ENCODE data around the gene RAB44.

DNA sequence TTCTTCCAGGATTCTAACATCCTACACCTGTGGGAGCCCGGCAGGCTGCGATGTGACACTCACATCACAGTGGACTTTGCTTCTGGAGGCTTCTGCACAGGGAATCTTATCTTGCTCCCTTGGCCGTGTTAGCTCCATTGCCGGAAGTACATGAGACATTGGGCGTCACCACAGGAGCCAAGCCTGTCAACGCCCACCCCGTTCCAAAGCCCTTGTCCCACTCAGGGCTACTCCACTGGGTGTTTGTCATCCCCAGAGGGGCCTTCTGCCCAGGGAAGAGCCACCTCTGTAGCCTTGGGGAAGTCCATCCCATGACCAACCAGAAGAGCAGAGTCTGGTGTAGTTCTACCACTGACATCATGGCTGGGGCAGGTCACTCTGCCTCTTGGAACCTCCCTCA, 1.7 kb downstream of the RAB44 start:
- TF ChIP-seq, protein P1, sequence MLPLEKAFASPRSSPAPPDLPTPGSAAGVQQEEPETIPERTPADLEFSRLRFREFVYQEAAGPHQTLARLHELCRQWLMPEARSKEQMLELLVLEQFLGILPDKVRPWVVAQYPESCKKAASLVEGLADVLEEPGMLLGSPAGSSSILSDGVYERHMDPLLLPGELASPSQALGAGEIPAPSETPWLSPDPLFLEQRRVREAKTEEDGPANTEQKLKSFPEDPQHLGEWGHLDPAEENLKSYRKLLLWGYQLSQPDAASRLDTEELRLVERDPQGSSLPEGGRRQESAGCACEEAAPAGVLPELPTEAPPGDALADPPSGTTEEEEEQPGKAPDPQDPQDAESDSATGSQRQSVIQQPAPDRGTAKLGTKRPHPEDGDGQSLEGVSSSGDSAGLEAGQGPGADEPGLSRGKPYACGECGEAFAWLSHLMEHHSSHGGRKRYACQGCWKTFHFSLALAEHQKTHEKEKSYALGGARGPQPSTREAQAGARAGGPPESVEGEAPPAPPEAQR (CRISPR knock-in tag; IDR thresholded peaks at IDR 0.05), result no peak
- TF ChIP-seq, protein P2, sequence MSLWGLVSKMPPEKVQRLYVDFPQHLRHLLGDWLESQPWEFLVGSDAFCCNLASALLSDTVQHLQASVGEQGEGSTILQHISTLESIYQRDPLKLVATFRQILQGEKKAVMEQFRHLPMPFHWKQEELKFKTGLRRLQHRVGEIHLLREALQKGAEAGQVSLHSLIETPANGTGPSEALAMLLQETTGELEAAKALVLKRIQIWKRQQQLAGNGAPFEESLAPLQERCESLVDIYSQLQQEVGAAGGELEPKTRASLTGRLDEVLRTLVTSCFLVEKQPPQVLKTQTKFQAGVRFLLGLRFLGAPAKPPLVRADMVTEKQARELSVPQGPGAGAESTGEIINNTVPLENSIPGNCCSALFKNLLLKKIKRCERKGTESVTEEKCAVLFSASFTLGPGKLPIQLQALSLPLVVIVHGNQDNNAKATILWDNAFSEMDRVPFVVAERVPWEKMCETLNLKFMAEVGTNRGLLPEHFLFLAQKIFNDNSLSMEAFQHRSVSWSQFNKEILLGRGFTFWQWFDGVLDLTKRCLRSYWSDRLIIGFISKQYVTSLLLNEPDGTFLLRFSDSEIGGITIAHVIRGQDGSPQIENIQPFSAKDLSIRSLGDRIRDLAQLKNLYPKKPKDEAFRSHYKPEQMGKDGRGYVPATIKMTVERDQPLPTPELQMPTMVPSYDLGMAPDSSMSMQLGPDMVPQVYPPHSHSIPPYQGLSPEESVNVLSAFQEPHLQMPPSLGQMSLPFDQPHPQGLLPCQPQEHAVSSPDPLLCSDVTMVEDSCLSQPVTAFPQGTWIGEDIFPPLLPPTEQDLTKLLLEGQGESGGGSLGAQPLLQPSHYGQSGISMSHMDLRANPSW (CRISPR knock-in tag; conservative IDR thresholded peaks at IDR 0.05; ENCODE audit: low read depth), result no peak
- TF ChIP-seq ELF4 (CRISPR knock-in tag; IDR thresholded peaks at IDR 0.05; ENCODE audit: low read depth) (no peak), KAT7 (CRISPR knock-in tag; IDR thresholded peaks at IDR 0.05; ENCODE audit: borderline replicate concordance) (no peak), NFYB (CRISPR knock-in tag; conservative IDR thresholded peaks at IDR 0.05; ENCODE audit: low read depth) (no peak), ZNF423 (CRISPR knock-in tag; IDR thresholded peaks at IDR 0.05) (no peak)
- TF ChIP-seq, protein P3, sequence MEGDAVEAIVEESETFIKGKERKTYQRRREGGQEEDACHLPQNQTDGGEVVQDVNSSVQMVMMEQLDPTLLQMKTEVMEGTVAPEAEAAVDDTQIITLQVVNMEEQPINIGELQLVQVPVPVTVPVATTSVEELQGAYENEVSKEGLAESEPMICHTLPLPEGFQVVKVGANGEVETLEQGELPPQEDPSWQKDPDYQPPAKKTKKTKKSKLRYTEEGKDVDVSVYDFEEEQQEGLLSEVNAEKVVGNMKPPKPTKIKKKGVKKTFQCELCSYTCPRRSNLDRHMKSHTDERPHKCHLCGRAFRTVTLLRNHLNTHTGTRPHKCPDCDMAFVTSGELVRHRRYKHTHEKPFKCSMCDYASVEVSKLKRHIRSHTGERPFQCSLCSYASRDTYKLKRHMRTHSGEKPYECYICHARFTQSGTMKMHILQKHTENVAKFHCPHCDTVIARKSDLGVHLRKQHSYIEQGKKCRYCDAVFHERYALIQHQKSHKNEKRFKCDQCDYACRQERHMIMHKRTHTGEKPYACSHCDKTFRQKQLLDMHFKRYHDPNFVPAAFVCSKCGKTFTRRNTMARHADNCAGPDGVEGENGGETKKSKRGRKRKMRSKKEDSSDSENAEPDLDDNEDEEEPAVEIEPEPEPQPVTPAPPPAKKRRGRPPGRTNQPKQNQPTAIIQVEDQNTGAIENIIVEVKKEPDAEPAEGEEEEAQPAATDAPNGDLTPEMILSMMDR (IDR thresholded peaks at IDR 0.05), result no peak
- TF ChIP-seq, protein P4, sequence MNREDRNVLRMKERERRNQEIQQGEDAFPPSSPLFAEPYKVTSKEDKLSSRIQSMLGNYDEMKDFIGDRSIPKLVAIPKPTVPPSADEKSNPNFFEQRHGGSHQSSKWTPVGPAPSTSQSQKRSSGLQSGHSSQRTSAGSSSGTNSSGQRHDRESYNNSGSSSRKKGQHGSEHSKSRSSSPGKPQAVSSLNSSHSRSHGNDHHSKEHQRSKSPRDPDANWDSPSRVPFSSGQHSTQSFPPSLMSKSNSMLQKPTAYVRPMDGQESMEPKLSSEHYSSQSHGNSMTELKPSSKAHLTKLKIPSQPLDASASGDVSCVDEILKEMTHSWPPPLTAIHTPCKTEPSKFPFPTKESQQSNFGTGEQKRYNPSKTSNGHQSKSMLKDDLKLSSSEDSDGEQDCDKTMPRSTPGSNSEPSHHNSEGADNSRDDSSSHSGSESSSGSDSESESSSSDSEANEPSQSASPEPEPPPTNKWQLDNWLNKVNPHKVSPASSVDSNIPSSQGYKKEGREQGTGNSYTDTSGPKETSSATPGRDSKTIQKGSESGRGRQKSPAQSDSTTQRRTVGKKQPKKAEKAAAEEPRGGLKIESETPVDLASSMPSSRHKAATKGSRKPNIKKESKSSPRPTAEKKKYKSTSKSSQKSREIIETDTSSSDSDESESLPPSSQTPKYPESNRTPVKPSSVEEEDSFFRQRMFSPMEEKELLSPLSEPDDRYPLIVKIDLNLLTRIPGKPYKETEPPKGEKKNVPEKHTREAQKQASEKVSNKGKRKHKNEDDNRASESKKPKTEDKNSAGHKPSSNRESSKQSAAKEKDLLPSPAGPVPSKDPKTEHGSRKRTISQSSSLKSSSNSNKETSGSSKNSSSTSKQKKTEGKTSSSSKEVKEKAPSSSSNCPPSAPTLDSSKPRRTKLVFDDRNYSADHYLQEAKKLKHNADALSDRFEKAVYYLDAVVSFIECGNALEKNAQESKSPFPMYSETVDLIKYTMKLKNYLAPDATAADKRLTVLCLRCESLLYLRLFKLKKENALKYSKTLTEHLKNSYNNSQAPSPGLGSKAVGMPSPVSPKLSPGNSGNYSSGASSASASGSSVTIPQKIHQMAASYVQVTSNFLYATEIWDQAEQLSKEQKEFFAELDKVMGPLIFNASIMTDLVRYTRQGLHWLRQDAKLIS (CRISPR knock-in tag; IDR thresholded peaks at IDR 0.05; ENCODE audit: borderline replicate concordance), result no peak
- TF ChIP-seq, protein P5, sequence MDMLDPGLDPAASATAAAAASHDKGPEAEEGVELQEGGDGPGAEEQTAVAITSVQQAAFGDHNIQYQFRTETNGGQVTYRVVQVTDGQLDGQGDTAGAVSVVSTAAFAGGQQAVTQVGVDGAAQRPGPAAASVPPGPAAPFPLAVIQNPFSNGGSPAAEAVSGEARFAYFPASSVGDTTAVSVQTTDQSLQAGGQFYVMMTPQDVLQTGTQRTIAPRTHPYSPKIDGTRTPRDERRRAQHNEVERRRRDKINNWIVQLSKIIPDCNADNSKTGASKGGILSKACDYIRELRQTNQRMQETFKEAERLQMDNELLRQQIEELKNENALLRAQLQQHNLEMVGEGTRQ (CRISPR knock-in tag; IDR thresholded peaks at IDR 0.05), result no peak
- TF ChIP-seq, protein P6, sequence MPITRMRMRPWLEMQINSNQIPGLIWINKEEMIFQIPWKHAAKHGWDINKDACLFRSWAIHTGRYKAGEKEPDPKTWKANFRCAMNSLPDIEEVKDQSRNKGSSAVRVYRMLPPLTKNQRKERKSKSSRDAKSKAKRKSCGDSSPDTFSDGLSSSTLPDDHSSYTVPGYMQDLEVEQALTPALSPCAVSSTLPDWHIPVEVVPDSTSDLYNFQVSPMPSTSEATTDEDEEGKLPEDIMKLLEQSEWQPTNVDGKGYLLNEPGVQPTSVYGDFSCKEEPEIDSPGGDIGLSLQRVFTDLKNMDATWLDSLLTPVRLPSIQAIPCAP (CRISPR knock-in tag; IDR thresholded peaks at IDR 0.05), result no peak

Measured in WTC11 (cell line).